GM18526 (cell line): Measurements from ENCODE around the gene ATP1A1.

Experiments used
- POLR2A ChIP-seq: IDR thresholded peaks from 3 replicates; pipeline ENCODE4 v1.6.1; 2011; ENCODE audit not compliant: insufficient read length; ENCODE audit errors: extremely low read depth

Gene ATP1A1

GRCh38 chr1:116372651-116373430 lies at the start of gene ATP1A1:
TSS of gene ATP1A1 (plus strand) at chr1:116373244. CDS start at chr1:116373512, 268 bp downstream.
- TF ChIP-seq POLR2A, result peak; percentile 97

- TF ChIP-seq POLR2A, result no peak
These were observed 49.6 kb upstream of the ATP1A1 start for GRCh38 chr1:116323491-116323890.

GRCh38 chr1:116324411-116324810 lies 48.6 kb upstream of the ATP1A1 start:
- TF ChIP-seq POLR2A, result no peak

DNA sequence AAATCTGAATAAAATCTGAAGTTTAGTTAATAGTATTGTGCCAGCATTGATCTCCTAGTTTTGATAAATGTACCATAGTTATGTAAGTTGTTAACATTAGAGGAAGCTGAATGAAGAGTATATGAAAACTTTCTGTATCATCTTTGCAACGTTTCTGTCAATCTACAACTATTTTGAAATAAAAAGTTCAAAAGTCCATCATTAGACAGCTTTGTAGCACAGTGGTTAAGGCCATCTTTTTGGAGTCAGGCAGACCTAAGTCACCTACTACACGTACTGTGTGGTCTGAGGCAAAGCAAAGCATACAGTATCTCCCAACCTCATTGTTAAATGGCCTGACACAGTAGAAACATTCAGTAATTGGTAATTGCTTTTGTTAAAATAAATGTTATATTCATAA lies 47.9 kb upstream of the ATP1A1 start:
- no peak for TF ChIP-seq POLR2A

DNA sequence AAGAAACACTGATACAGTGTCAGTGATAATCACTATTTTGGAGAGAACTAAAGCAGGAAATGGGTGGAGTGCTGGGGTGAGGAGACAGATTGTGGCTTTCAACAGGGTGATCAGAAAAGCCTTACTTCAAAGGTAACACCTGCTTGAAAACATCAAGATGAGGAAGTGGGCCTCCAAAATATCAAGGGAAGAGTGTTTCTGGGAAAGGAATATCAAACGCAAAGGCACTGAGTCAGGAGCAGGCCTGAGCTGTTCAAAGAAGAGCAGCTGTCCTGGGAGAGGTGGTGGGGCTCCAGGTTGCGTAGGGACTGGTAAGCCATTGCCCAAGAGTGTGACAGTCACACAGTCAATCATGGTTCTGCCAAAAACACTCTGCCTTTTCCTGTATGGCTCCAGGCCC lies 47.1 kb upstream of the ATP1A1 start:
- no peak for TF ChIP-seq POLR2A

GRCh38 chr1:116326486-116326885 lies 46.6 kb upstream of the ATP1A1 start:
- no peak for TF ChIP-seq POLR2A

DNA sequence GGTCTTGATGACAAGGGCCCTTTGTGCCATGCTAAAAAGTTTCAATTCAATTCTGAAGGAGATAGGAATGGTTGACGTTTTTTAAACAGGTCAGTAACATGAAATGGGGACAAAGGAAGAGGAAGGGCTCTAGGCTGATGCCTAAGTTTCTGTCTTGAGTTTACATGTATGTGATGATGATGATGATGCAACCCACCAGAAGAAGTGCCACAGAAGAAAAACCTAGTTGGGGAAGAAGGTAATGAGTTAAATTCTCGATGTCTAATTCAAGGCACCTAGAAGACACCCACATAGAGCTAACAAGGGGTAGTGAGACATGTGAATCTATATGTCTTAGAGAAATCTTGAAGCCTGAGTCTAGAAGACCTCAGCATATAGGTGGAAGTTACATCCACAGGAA lies 44.4 kb upstream of the ATP1A1 start:
- no peak for TF ChIP-seq POLR2A

- TF ChIP-seq POLR2A, result no peak
These were observed 43.3 kb upstream of the ATP1A1 start for GRCh38 chr1:116329524-116330341.

GRCh38 chr1:116330342-116330652 lies 42.7 kb upstream of the ATP1A1 start:
- TF ChIP-seq POLR2A, result no peak

DNA sequence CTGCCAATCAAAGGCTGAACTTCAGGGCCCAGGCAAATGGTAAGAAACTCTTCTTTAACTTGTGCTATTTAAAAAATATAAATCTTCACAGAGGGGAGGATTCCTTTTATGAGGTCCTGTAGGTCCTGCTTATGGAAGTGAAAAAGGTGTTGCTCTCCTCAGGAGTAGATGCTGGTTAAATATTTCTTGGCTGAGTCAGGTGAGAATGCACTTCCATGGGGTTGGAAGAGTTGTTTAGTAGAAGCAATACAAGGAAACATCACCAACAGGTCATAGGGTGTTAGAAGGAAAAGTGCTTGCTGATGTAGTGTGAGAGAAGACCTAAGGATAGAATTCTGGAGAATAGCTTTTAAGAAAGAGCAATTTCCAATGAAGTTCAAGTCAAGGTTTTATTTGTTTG lies 42.2 kb upstream of the ATP1A1 start:
- no peak for TF ChIP-seq POLR2A

DNA sequence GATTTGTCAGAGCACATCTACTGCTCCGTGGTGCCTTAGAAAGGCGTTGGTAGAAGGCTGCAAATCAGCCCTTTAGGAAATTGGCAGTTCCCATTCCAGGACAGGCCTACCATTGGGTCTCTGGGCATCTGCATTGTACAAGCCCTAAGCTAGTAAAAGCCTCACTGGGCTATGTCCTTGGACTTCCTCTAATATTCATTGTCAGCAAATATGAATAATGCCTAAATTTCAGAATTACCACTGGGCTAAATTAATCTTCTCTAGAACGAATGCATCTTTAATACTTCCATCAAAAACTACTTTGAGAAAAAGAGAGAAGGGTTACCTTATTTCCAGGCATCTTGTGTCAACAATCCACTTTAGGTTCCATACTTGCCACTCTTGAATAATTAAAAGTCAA lies 41.5 kb upstream of the ATP1A1 start:
- no peak for TF ChIP-seq POLR2A

DNA sequence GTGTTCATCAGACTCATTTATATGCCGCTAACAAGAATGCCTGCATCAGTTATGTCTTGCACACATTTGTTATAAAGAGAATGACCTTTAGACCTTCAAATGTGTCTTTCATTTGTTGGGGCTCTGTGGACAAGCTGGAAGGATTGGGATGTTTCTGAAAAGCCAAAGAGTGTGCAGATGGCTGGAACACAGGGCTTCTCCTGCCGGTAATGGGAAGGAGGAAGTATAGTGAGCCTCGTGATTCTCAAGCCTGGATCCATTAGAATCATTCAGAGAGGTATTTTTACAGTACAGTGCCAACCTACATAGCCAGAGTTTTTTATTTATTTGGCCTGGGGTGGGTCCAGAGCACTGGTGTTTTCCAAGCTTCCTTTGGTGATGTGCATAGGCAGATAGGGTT lies 40.6 kb upstream of the ATP1A1 start:
- no peak for TF ChIP-seq POLR2A

GRCh38 chr1:116333171-116334014 lies 39.7 kb upstream of the ATP1A1 start:
- TF ChIP-seq POLR2A, result no peak

GRCh38 chr1:116334015-116334547 lies 39.0 kb upstream of the ATP1A1 start:
- no peak for TF ChIP-seq POLR2A

- TF ChIP-seq POLR2A, result no peak
These were observed 38.0 kb upstream of the ATP1A1 start for GRCh38 chr1:116334868-116335635.
